SK-N-SH (cell line): ENCODE results near the gene ZEB2.

ENCODE experiments used
- GABPA ChIP-seq: IDR thresholded peaks from 2 replicates; pipeline ENCODE4 v1.4.0; 2012; ENCODE audit warnings: low read depth, mild to moderate bottlenecking
- MEF2A ChIP-seq: IDR thresholded peaks from 2 replicates; pipeline ENCODE4 v1.4.0; 2012; ENCODE audit warnings: low read depth, borderline replicate concordance
- MXI1 ChIP-seq: IDR thresholded peaks from 2 replicates; pipeline ENCODE4 v1.6.1; 2012; ENCODE audit warnings: mild to moderate bottlenecking, low read depth, low read length, improper control_type of control experiment
- POLR2AphosphoS5 ChIP-seq: IDR thresholded peaks from 2 replicates; pipeline ENCODE4 v1.6.1; 2012; ENCODE audit warnings: low read depth, low read length
- RFX5 ChIP-seq: IDR thresholded peaks from 2 replicates; pipeline ENCODE4 v1.6.1; 2012; ENCODE audit warnings: mild to moderate bottlenecking, improper control_type of control experiment, low read length
- TF ChIP-seq, protein P1 (sequence below): fragments of 200-600 bp; sonication (generic); IDR thresholded peaks from 2 replicates; pipeline ENCODE4 v1.6.1; 2017; ENCODE audit warnings: antibody characterized with exemption, mild to moderate bottlenecking, moderate library complexity
- TF ChIP-seq, protein P2 (sequence below): IDR thresholded peaks from 2 replicates; pipeline ENCODE4 v1.4.0; 2012; ENCODE audit warnings: low read depth, borderline replicate concordance
- TF ChIP-seq, protein P3 (sequence below): IDR thresholded peaks from 2 replicates; pipeline ENCODE4 v1.4.0; 2012; ENCODE audit warnings: low read depth, borderline replicate concordance

DNA sequence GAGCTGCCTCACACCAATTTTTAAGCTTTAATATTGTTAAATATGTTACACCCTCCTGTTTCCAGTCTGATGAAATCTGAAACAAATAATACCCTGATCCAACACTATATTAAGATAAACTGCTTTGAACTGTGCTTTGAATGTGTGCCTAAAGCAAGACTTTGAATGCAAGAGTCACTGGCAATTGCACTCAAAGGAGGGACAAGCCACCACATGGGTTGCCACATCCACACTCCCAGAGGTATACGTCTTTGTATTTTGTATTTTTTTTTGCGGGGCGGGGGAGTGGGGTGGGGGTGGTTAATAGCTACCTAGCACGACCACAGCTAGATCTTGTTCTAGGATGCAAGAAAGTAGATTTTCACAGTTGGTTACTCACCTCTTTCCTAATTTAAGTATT lies 1.8 kb upstream of the ZEB2 start:
- TF ChIP-seq, protein P1, sequence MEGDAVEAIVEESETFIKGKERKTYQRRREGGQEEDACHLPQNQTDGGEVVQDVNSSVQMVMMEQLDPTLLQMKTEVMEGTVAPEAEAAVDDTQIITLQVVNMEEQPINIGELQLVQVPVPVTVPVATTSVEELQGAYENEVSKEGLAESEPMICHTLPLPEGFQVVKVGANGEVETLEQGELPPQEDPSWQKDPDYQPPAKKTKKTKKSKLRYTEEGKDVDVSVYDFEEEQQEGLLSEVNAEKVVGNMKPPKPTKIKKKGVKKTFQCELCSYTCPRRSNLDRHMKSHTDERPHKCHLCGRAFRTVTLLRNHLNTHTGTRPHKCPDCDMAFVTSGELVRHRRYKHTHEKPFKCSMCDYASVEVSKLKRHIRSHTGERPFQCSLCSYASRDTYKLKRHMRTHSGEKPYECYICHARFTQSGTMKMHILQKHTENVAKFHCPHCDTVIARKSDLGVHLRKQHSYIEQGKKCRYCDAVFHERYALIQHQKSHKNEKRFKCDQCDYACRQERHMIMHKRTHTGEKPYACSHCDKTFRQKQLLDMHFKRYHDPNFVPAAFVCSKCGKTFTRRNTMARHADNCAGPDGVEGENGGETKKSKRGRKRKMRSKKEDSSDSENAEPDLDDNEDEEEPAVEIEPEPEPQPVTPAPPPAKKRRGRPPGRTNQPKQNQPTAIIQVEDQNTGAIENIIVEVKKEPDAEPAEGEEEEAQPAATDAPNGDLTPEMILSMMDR: no peak
- TF ChIP-seq, protein P2, sequence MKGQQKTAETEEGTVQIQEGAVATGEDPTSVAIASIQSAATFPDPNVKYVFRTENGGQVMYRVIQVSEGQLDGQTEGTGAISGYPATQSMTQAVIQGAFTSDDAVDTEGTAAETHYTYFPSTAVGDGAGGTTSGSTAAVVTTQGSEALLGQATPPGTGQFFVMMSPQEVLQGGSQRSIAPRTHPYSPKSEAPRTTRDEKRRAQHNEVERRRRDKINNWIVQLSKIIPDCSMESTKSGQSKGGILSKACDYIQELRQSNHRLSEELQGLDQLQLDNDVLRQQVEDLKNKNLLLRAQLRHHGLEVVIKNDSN: no peak
- TF ChIP-seq POLR2AphosphoS5: no peak
- TF ChIP-seq MXI1: no peak
- TF ChIP-seq, protein P3, sequence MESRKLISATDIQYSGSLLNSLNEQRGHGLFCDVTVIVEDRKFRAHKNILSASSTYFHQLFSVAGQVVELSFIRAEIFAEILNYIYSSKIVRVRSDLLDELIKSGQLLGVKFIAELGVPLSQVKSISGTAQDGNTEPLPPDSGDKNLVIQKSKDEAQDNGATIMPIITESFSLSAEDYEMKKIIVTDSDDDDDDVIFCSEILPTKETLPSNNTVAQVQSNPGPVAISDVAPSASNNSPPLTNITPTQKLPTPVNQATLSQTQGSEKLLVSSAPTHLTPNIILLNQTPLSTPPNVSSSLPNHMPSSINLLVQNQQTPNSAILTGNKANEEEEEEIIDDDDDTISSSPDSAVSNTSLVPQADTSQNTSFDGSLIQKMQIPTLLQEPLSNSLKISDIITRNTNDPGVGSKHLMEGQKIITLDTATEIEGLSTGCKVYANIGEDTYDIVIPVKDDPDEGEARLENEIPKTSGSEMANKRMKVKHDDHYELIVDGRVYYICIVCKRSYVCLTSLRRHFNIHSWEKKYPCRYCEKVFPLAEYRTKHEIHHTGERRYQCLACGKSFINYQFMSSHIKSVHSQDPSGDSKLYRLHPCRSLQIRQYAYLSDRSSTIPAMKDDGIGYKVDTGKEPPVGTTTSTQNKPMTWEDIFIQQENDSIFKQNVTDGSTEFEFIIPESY: no peak
- no peak for TF ChIP-seq RFX5
- TF ChIP-seq MEF2A: no peak
- TF ChIP-seq GABPA: no peak
